Karpas-422 (cell line): ENCODE data around the gene LTB4R2. TPM values are rescaled to one million over a fixed set of nuclear protein-coding genes. Genes with fewer than 3 reads are reported as not detected.

ENCODE experiments used
- DNase-seq: peaks from one replicate; pipeline ENCODE4 v3.0.0-alpha.2; 2015
- H2AFZ ChIP-seq: fragments of 200-600 bp; sonication (generic); 2 replicates; pipeline ENCODE4 v1.6.1; 2014; ENCODE audit warnings: antibody characterized with exemption, low read length, mixed read lengths
- H3K27ac ChIP-seq: fragments of 200-600 bp; sonication (generic); 2 replicates; pipeline ENCODE4 v1.5.1; 2014; ENCODE audit warnings: mild to moderate bottlenecking, low read length, moderate library complexity
- H3K27me3 ChIP-seq: fragments of 200-600 bp; sonication (generic); 2 replicates; pipeline ENCODE4 v1.6.1; 2014; ENCODE audit warnings: low read length, mixed read lengths
- H3K36me3 ChIP-seq: fragments of 200-600 bp; sonication (generic); 2 replicates; pipeline ENCODE4 v1.6.1; 2014; ENCODE audit warnings: low read length, mixed read lengths; ENCODE audit not compliant: insufficient read depth
- H3K4me1 ChIP-seq: fragments of 200-600 bp; sonication (generic); 2 replicates; pipeline ENCODE4 v1.6.1; 2014; ENCODE audit warnings: mild to moderate bottlenecking, low read length, mixed read lengths
- H3K4me2 ChIP-seq: fragments of 200-600 bp; sonication (generic); 2 replicates; pipeline ENCODE4 v1.6.1; 2014; ENCODE audit warnings: low read length, low read depth, mild to moderate bottlenecking; ENCODE audit not compliant: poor library complexity, severe bottlenecking
- H3K4me3 ChIP-seq: fragments of 200-600 bp; sonication (generic); 2 replicates; pipeline ENCODE4 v1.5.1; 2014; ENCODE audit warnings: mild to moderate bottlenecking, antibody characterized with exemption, low read length, mixed read lengths
- H3K79me2 ChIP-seq: fragments of 200-600 bp; sonication (generic); 2 replicates; pipeline ENCODE4 v1.6.1; 2014; ENCODE audit warnings: mild to moderate bottlenecking, low read length, mixed read lengths
- H3K9ac ChIP-seq: fragments of 200-600 bp; sonication (generic); 2 replicates; pipeline ENCODE4 v1.6.0; 2014; ENCODE audit warnings: low read length
- H3K9me2 ChIP-seq: fragments of 200-600 bp; sonication (generic), shearing (Covaris generic); replicated peaks from 2 replicates; pipeline ENCODE4 v1.6.0; 2014; ENCODE audit warnings: mild to moderate bottlenecking, low read length, moderate library complexity; ENCODE audit not compliant: insufficient read depth
- H3K9me3 ChIP-seq: fragments of 300-700, 200-600 bp; sonication (generic); 2 replicates; pipeline ENCODE4 v1.6.1; 2014; ENCODE audit warnings: low read length, mixed read lengths
- H4K20me1 ChIP-seq: fragments of 200-600 bp; sonication (generic); 2 replicates; pipeline ENCODE4 v1.6.1; 2014; ENCODE audit warnings: mild to moderate bottlenecking, antibody characterized with exemption, low read length, low read depth; ENCODE audit not compliant: insufficient read depth
- total RNA-seq: library from RNA; depleted of rRNA; stranded (reverse); fragments of >200 nt; shearing (Covaris generic); gene quantifications from 2 replicates; pipeline ENCODE4 v1.2.3, GENCODE V29; 2014; ENCODE audit warnings: low replicate concordance

LTB4R2 gene
- total RNA-seq, 1 experiment from 2014 or later = 12.9 TPM

- no peaks in the 10 kb centered on the region for H4K20me1 ChIP-seq
- H3K4me1 ChIP-seq = peaks cover 18% of the 10 kb centered on the region
- no peaks in the 10 kb centered on the region for H3K79me2 ChIP-seq
- peak overlapping the region; percentile 58 for H3K4me2 ChIP-seq
- H3K36me3 ChIP-seq = no peaks in the 10 kb centered on the region
- no peak overlapping the region for H3K4me3 ChIP-seq
- no peak for DNase-seq
- no peaks in the 10 kb centered on the region for H3K27me3 ChIP-seq
- H3K9me3 ChIP-seq = no peaks in the 10 kb centered on the region
- no peak overlapping the region for H3K27ac ChIP-seq
- no peak overlapping the region for H2AFZ ChIP-seq
- H3K9me2 ChIP-seq = no peaks in the 10 kb centered on the region
- no peak overlapping the region for H3K9ac ChIP-seq
These were observed 21.9 kb downstream of the LTB4R2 start for GRCh38 chr14:24331731-24332267.

- H3K9me2 ChIP-seq = no peaks in the 10 kb centered on the region
- no peaks in the 10 kb centered on the region for H4K20me1 ChIP-seq
- H3K27me3 ChIP-seq = no peaks in the 10 kb centered on the region
- H3K27ac ChIP-seq = no peak overlapping the region
- H3K36me3 ChIP-seq = no peaks in the 10 kb centered on the region
- H3K79me2 ChIP-seq = no peaks in the 10 kb centered on the region
- H3K4me1 ChIP-seq = peaks cover 18% of the 10 kb centered on the region
- 0 out of 2 replicates have a peak overlapping the region, but pooled peaks have one; percentile 16 for H3K9ac ChIP-seq
- peak overlapping the region; percentile 40; the same call in 1 of the 2 replicates for H2AFZ ChIP-seq
- peak overlapping the region; percentile 58 for H3K4me2 ChIP-seq
- peak overlapping the region; percentile 39; the same call in 1 of the 2 replicates for H3K4me3 ChIP-seq
- no peaks in the 10 kb centered on the region for H3K9me3 ChIP-seq
- DNase-seq = peak; percentile 97
These were observed 22.5 kb downstream of the LTB4R2 start for GRCh38 chr14:24332268-24332993.

- peak within 1 kb of the TSS; percentile 16; the same call in 1 of the 2 replicates for H3K4me3 ChIP-seq
- H3K79me2 ChIP-seq = no peaks in the 10 kb centered on the region
- peak within 1 kb of the TSS; percentile 54 for H3K4me2 ChIP-seq
- no peak within 1 kb of the TSS for H3K27ac ChIP-seq
- H3K36me3 ChIP-seq = no peaks in the 10 kb centered on the region
- H2AFZ ChIP-seq = no peak within 1 kb of the TSS; the same call in 1 of the 2 replicates
- no peaks in the 10 kb centered on the region for H4K20me1 ChIP-seq
- H3K4me1 ChIP-seq = peaks cover 24% of the 10 kb centered on the region
- H3K9ac ChIP-seq = peak within 1 kb of the TSS; percentile 40; the same call in 1 of the 2 replicates
- no peaks in the 10 kb centered on the region for H3K9me3 ChIP-seq
- H3K9me2 ChIP-seq = no peaks in the 10 kb centered on the region
- no peak for DNase-seq
- H3K27me3 ChIP-seq = no peaks in the 10 kb centered on the region
These were observed 24.7 kb downstream of the LTB4R2 start, which contains the start of gene ADCY4 for GRCh38 chr14:24334431-24335291. TSS of gene ADCY4 (minus strand) at chr14:24335071. CDS start at chr14:24334652, 419 bp downstream.

DNA sequence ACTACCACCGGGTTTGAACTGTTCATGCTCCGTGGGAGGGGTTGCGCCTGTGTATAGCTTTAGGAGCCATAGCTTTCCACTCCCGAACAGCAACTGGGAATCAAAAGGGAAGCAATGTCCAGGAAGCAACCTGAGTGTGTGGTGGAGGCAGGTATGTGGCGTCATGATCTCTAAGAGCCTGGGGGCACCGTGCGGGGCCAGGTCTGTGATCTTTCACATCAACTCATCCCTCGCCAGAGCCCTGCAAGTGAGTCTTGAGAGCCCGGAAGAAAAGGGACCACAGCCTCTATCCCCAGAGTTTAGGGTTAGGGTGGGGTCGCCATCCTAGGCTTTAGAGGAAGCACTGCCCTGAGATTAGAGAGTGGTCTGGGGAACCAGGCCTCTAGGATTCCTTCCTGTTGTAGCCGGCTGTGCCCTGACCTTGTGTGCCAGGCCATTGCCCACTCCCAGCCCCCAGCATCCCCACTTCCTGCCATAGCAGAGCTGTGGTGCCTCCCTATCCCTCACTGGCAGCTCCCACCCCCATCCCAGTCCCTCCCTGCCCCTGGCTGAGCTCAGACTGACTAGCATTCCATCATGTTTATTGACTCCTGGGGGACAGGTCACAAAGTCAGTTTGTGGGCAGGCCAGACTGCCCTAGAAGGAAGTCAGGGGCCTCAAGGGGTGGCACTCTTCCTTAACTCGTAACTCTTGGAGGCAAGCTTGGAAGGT lies 25.7 kb downstream of the LTB4R2 start:
- Histone ChIP-seq H3K9me3 (no peaks in the 10 kb centered on the region), H2AFZ (no peak overlapping the region), H4K20me1 (no peaks in the 10 kb centered on the region), H3K27ac (no peak overlapping the region), H3K36me3 (no peaks in the 10 kb centered on the region), H3K79me2 (no peaks in the 10 kb centered on the region), H3K4me2 (no peak overlapping the region), H3K9ac (no peak overlapping the region), H3K4me3 (no peak overlapping the region), H3K27me3 (no peaks in the 10 kb centered on the region), H3K9me2 (no peaks in the 10 kb centered on the region), H3K4me1 (peaks cover 25% of the 10 kb centered on the region)
- no peak for DNase-seq

- Histone ChIP-seq H3K9me3 (no peaks in the 10 kb centered on the region), H3K4me2 (no peak overlapping the region), H3K9ac (no peak overlapping the region), H3K4me3 (no peak overlapping the region), H3K27ac (no peak overlapping the region), H3K4me1 (peaks cover 20% of the 10 kb centered on the region), H2AFZ (no peak overlapping the region), H3K27me3 (no peaks in the 10 kb centered on the region), H3K79me2 (no peaks in the 10 kb centered on the region), H3K36me3 (no peaks in the 10 kb centered on the region), H3K9me2 (no peaks in the 10 kb centered on the region), H4K20me1 (no peaks in the 10 kb centered on the region)
- no peak for DNase-seq
These were observed 27.3 kb downstream of the LTB4R2 start for GRCh38 chr14:24337144-24337823.

- no peak overlapping the region for H2AFZ ChIP-seq
- no peaks in the 10 kb centered on the region for H3K27me3 ChIP-seq
- no peaks in the 10 kb centered on the region for H3K9me2 ChIP-seq
- H3K4me1 ChIP-seq = peaks cover 15% of the 10 kb centered on the region
- DNase-seq = no peak
- H3K27ac ChIP-seq = no peak overlapping the region
- H3K9me3 ChIP-seq = no peaks in the 10 kb centered on the region
- no peaks in the 10 kb centered on the region for H4K20me1 ChIP-seq
- H3K36me3 ChIP-seq = no peaks in the 10 kb centered on the region
- H3K4me3 ChIP-seq = no peak overlapping the region
- H3K79me2 ChIP-seq = no peaks in the 10 kb centered on the region
- no peak overlapping the region for H3K4me2 ChIP-seq
- H3K9ac ChIP-seq = no peak overlapping the region
These were observed 27.9 kb downstream of the LTB4R2 start for GRCh38 chr14:24337824-24338175.

DNA sequence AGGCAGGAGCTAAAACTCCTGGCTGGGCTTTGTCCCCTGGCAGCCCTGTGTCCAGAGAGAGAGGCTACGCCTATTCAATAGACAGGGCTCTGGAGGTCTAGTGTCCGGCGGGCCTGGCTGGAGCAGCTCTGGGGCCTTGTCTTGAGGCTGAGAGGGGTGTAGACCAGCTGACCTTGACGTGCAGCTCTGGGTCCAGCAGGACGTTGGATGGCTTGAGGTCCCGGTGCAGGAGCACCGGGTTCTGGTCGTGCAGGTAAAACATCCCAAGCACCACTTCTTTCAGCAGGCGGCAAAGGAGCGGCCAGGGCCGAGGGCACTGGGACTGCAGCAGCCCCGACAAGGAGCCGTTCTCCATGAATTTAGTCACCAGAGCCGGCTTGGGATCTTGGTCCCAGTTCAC lies 28.9 kb downstream of the LTB4R2 start:
- H4K20me1 ChIP-seq = no peaks in the 10 kb centered on the region
- H3K79me2 ChIP-seq = no peaks in the 10 kb centered on the region
- no peak overlapping the region for H3K9ac ChIP-seq
- H3K4me3 ChIP-seq = 0 out of 2 replicates have a peak overlapping the region, but pooled peaks have one; percentile 57
- peaks cover 10% of the 10 kb centered on the region for H3K4me1 ChIP-seq
- H3K27ac ChIP-seq = no peak overlapping the region
- H3K36me3 ChIP-seq = no peaks in the 10 kb centered on the region
- peak overlapping the region; percentile 62 for H3K4me2 ChIP-seq
- no peak for DNase-seq
- no peaks in the 10 kb centered on the region for H3K9me2 ChIP-seq
- no peaks in the 10 kb centered on the region for H3K27me3 ChIP-seq
- H2AFZ ChIP-seq = no peak overlapping the region
- no peaks in the 10 kb centered on the region for H3K9me3 ChIP-seq
